GM19452 (cell line): ENCODE measurements around the gene CHD6.

Source experiments
- ATAC-seq: cut with Tn5 transposase; IDR thresholded peaks from one replicate; pipeline ENCODE4 v1.9.1; 2021; ENCODE audit not compliant: unreplicated experiment

The CHD6 gene

DNA sequence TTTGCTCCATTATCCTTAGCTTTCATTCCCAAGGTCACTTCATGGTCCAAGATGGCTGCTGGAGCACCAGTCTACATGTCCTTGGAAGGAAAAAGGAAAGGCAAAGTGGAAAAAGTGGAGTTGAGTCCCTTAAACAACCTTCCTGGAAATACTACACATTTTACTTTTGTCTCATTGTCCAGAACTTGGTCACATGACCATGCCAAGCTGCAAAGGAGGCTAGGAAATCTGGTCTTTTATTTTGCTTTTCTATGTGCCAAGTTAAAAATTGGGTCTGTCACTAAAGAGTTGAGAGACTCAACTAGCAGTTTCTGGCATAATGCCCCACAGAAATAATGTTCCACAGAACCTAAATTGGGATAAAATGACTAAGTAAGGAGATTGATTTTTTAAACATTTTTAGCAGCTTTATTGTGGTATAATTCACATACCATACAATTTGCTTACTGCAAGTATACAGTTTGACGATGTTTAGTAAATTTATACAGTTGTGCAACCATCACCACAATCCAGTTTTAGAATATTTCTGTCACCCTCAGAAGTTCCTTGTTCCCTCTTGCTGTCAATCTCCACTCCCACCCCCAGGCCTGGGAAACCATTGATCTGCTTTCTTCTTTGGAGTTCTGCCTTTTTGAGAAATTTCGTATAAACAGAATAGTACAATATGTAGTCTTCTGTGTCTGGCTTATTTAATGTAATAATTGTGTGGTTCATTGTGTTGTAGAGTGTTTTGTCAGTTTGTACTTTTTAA lies 5.6 kb upstream of the CHD6 start:
- ATAC-seq: no peak

DNA sequence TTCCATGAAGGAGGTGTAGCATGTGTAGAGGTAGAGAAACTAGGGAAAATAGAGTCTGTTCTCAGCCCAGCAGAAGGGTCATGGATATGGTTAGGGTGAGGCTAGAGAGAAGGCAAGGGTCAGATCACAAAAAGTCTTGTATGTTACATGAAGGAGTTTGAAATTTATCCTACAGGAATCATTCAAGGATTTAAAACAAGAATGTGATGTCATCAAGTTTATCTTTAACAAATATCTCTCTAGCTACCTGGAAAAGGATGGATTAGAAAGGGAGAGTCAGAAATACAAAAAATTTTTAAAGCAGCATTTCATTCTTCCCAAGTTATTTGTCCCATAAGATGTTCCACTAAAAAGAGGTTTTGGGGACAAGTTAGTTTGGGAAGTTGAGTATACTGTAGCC lies 4.4 kb upstream of the CHD6 start:
- no peak for ATAC-seq

DNA sequence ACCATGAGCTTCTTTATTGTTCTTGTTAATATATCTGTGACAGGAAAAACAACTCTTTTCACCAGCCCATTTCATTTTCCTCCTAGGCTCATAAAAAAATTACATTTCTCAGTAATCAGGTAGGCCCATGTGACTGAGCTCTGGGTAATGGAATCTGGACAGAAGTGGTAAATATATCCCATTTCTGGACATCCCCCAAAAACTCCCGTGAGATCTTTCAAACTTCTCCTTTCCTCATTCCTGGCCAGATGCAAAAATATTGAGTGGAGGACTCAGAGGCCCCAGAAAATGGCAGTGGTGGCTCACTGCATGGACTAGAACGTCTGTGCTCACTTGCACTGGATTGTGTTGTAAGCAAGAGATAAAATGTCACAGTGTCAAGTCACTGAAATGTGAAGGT lies 3.8 kb upstream of the CHD6 start:
- no peak for ATAC-seq

DNA sequence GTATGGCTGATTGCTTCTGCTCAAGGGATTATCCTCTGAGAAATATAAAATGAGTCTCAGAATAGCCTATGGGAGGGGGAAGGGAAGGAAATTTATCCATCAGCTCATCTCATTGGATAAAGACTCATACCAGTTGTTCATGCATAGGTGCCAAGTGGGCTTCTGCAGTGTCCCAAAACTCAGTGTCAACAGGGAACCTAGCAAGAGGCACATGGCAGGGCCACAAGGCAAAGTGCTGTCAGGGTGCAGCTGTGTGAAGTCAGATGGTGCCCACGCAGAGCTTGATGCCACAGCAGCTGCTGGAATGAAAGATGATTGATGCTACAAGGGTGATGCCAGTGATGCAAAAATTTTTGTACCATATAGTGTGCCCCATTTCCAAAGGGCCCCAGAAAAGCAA lies 3.2 kb upstream of the CHD6 start:
- ATAC-seq: no peak

DNA sequence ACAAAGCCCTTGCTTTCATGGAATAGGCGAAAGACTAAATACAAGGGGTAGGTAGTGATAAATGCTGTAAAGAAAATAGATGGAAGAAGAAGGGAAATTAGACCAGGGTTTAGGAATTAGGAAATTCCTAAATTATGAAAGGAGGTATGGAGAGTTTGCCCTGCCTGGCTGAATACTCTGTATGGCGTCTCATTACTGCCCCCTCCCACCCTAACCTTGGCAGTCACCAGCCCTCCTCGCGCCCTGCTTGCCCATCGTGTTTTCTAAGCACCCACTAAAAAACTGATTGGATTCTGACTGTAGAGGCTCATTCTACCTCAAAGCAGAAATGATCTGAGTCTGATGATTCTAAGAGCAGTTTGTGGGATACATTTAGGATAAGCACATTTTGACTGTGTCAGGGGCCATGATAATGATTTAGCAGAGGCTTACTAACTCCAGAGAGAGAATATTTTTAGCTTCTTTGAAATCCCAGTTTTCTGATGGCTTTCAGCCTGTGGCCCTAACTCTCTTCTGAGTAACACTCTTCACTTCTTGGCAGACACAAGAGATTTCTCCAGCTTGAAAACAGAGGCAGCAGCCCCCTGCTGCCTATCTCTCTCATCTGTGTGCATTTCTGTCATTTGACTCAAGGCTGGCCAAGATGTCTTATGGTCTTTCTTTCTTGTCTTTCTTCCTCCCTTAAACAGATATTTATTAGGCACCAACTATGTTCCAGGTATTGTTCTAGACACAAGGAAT lies 1.4 kb upstream of the CHD6 start:
- ATAC-seq: no peak

DNA sequence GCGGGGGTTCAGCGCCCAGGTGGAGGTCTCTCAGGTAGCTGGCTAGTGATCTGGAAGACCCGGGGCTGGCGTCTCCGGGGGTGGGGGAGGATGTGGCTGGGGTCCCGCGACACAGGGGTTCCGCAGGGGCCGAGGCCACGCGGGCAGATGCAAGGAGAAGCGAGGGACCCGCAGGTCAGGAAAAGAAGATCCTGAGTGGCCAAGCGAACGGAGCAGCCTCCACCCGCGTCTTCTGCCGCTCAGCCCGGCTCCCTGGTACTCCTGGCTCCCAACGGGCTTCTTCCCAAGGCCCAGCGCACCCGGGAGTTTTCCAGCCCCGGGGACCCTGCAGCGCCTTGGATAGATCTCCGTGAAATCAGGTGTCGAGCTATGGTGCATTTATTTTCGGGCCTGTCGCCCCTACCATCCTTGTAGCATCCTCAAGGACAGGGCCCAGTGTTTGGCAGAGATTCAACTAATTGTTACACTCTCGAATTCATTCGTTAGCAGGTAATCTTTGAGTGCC lies 682 bp upstream of the CHD6 start:
- no peak for ATAC-seq

DNA sequence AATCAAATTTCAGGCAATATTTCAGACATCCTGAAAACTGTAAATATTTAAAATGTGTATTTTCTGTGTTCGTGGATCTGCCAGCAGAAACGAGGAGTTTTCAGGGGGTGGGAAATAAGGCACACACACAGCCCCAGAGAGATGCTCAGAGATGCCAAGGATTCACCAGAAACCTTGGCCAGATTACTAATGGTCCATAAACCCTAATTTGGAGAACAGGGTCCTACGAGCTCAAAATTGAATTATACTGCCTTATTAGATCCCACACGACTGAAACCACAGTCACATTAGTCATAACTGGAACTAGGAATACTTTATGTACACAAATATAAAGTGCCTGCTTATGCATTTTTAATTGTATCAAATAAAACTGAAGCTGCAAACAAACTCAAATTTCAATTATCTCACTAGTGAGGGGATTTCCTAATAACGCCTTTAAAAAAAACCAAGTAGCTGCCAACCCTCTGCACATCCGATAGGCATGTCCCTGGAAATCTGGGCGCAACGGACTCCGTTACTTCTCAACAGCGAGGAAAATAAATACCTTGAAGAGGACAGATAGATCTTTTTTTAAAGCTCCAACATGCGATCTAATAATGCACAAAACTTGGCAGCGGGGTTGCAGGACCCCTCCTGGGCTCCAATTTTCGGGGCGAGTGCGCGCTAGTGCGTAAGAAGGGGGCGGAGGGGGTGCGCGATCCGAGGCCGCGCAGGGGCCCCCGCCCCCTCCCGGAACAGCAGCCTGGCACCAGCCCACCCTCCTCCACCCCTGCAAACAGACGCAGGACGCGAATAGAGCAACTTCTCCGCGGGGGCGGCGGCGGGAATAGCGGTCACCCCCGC lies 897 bp downstream of the CHD6 start:
- peak; percentile 8 for ATAC-seq

DNA sequence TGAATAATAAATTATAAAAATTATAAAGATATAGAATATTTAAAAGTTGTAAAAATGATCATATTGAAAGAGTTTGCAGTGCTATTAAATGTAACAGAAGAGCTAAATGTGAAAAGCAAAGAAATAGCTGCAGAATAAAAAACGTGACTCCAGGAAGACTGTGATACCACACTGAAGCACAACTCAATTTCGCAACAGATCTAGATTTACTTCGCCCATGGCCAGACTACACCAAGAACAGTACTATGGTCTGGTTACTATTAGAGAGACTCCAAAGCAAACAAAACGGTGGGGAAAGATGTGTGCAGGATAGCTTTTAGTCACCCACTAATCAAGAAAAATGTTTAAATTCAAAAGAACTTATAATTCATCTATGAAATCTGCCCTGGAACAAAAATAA lies 1.9 kb downstream of the CHD6 start:
- ATAC-seq: no peak

DNA sequence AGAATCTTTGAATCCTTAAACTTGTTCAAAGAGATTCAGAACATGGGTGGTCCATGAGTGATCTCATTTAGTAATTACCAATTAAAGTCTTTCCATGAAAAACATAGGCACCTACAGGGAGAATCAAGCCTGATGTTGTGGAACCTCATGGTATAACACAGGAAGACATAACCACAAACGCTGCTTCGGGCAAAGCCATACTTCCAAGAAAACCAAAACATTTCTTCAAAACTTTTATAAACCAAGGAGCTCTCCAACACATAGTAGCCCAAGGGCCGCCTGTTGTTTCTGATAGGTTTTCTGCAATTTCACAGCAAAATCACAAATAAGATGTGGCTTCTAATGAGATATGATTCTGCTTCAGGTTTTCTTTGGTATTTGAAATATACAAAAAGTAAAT lies 2.5 kb downstream of the CHD6 start:
- ATAC-seq: no peak

DNA sequence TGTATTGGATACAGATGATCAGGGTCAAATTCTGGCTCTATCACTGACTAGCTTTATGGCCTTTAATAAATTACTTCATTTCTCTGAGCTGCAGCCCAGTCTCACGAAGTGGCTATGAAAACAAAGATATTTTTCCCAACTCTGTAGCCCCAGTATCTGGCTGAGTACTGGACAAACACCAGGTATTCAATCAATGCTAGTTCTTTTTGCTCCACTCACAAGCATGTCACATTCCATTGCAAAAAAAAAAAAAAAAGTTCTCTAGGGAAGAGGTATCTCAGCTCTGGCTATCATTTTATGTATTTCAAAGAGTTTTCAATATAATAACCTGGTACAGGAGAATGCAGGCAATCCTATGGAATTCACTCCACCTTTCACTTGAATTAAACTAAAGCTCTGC lies 3.1 kb downstream of the CHD6 start:
- no peak for ATAC-seq

DNA sequence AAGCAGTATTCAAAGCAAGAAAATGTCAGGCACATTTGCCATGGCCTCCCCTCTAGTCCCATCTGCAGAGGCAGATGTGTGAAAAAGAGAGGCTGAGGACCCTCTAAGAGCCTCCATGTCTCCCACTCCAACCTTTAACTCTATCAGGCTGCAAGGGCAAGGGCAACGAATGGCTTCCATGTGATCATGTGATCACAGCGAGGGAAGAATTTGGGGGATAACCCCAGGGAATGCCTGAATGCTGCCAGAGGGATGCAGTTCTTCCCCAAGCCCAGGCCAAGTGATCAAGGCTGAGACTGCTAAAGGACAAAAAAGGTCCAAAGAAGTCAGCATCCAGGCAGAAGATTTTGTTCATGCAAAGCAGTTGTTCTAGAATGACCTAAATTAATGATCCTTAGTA lies 4.9 kb downstream of the CHD6 start:
- no peak for ATAC-seq

DNA sequence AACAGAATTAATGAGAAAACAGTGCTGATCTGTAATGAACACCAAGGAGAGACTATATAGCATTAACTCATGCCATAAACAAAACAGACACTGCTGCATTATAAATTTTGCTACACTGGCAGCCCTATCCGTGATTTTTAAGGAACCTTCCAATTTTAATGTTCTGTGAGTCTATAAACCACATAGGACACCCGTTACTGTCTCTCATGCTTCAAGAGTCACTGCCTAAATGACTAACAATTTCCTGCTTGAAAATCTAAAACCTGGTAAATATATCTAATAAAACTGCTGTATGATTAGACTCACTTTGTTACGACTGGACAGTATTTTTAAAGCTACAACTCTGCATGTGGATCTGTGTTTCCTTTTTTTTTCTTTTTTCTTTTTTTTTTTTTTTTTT lies 8.7 kb downstream of the CHD6 start:
- no peak for ATAC-seq

DNA sequence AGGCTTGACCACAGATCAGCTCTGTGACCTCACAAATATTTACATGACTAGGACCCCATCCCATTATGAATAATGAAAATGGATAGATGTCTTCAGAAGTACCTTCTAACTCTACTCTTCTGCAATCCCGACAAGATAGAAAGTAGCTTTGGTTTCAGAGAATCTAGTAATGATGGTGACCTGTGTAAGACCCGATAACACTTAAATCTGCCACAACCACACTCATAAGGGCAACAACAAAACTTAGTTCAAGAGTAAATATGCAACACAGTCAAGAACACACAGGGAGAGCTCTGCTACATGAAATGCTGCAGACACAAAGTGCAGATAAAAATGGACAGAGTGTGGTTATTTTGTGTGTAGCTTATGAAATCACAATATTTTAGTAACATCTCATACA lies 9.6 kb downstream of the CHD6 start:
- ATAC-seq: no peak

DNA sequence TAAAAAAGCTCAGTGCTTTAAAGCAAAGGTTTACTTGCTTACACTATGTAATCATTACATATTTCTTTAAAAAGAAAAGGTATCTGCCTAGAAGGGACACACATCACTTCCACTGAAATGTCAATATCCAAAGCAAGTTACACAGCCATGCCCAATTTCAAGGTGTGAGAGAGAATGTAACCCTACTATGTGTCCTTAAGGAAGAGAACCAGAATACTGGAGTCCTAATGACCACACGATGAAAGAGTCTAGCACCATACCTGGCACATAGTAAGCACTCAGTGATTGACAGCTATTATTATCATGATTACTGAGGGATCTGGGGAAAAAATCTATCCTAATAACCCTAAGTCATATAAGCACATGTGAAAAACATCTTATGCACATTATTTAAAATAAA lies 10.4 kb downstream of the CHD6 start:
- ATAC-seq: no peak

DNA sequence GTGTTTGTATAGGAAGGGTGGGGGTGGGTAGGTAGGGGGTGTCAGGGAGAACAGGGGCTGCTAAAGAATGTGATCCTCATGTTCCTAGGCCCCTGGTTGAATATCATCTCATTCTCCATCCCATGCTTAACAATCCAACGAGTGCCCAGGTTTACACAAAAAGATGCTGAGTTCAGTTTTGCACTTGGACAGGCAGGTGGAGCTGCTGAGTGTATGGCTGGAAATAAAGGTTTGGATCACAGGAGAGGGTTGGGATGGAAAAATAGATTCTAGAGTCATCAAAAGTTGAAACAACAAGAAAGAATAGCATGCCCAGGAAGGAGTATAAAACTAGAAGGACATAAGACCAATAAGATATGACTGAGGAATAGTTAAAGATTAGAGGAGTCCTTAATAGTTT lies 14.2 kb downstream of the CHD6 start:
- no peak for ATAC-seq

DNA sequence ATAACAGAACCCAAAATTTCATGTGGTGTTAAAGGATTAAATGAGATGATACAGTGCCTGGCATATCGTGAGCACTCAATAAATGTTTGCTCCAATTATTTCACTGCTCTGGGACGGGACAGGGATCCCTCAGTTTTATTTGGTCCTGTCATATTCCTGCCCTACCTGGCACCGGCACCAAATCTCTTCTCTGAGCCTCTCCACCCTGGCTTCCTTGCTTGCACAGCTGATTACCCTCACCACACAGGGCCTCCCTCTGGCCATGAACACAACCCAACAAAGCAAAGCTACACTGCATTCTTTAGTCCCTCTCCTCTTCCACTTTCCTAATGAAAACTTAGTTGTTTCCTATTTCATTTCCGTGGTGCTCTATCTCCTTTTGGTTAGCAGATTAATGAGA lies 16.4 kb downstream of the CHD6 start:
- ATAC-seq: no peak

DNA sequence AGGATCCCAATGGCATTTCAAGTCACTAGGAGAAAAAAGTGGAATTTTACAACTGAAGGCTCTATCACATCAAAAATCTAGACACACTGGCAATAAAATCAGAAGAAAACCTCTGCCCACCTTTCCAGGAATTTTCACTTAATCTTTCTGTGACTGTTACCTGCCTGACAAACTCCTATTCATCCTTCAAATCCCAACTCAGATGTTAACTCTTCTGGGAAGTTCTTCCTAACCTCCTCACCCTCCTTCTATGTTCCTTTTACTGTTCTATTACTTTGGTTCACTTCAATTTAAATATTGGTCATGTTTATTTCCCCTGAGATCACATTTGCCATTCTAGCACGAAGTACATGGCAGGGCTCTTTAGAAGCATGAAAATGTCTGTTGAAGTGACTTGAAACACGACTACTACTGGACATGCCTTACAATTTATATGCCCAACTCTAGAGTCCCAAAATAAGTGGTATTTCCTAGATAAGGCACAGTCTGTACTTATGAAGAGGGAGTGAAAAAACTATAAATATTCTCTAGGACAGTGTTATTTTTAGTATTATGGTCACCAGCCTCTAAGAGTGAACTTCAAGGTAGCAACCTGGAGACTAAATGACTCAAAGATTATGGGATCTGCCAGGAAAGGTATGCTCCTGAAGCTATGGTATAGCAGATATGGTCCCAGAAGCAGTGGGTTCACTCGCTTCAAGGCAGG lies 17.1 kb downstream of the CHD6 start:
- ATAC-seq: no peak

DNA sequence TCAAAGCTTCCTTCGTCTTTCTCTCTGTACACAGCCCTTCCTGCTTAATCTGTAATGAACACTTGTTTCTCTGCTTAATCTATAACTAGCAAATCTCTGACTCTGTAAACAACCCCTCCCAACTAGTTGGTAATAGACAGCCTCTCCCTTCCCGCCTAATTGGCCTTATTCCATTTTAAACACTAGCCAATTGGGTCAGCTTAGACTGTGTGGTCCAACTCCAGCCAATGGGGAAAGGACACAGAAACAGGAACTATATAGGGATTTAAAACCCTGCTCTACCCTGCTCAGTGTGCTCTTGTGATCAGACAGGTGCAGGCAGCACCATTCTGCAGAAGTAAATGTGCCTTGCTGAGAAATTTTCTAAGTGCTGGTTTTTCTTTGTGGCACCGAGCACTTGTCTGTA lies 18.5 kb downstream of the CHD6 start:
- no peak for ATAC-seq

DNA sequence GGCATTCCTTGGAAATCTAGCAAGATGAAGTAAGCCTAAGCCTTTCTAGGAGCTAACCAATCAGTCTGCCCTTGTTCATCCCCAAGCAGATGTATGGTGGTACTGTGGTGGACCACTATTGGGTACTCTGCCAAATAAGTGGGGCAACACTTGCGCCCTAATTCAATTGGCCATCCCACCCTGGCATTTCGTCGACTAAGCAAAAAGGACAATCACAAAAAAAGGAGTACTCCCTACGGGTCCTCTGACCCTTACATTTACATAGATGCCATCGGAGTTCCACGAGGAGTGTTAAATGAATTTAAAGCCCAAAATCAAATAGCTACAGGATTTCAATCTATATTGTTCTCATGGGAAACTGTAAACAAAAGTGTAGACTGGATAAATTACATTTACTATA lies 19.5 kb downstream of the CHD6 start:
- no peak for ATAC-seq

DNA sequence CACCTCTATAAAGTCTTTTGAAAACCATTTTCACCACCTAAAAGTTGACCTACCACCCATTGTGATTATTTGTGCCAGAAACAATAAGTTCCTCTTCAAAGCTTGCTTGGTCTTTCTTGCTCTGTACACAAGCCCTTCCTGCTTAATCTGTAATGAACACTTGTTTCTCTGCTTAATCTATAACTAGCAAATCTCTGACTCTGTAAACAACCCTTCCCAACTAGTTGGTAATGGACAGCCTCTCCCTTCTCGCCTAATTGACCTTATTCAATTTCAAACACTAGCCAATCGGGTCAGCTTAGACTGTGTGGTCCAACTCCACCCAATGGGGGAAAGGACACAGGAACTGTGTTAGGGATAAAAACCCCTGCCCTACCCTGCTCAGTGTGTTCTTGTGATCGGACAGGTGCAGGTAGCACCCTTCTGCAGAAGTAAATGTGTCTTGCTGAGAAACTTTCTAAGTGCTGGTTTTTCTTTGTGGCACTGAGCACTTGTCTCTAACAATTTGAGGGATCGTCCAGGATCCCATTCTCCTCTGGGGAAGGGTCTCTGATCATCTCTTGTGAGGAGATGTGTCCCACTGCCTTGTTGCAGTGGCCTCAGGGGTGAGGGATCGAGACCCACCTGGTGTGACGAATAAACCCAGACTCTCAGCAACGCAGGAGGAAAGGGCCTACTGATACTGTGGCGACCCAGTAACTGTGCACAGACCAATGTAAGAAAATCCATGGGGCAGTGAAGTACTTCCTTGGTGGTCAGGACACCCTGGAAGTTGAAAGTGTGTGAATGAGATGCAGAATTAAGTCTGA lies 23.5 kb downstream of the CHD6 start:
- ATAC-seq: no peak
